ENCODE measurements around the gene DLG5.

GRCh38 chr10:77768039-77768438, 158.5 kb downstream of the DLG5 start:
- TF ChIP-seq POLR2A (IDR thresholded peaks at IDR 0.05) (no peak), CTCF (IDR thresholded peaks at IDR 0.05) (no peak)

Measured in Peyer's patch (tissue), 4 donors.